ENCODE measurements around the gene MCUB.
"Not testable (repeated sequence)": the region's sequence is repeated elsewhere in the genome, so short reads cannot be mapped to it uniquely, and the experiment has no call there.

The MCUB gene

DNA sequence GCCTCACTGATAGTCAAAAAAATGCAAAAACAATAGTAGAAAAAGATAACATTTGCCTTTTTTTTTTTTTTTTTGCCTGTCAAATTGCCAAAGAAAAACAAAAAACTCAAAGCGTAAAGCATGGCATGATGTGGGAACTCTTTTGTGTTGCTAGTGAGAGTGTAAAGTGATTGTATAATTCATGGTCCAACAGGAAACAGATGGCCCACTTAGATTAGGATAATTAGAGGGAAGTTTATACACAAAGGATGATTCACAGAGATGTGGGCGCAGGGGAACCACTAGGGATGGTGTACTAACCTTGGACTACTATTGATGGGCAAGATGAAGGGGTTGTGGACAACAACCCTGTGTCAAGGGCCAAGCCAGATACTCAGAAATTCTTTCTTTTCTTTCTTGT lies 16.4 kb downstream of the MCUB start:
- no peak for DNase-seq (ENCODE audit: low read depth)
- no peak overlapping the region for H3K4me3 ChIP-seq (ENCODE audit: control insufficient read depth, low read depth, low read length)
- TF ChIP-seq, protein P1, sequence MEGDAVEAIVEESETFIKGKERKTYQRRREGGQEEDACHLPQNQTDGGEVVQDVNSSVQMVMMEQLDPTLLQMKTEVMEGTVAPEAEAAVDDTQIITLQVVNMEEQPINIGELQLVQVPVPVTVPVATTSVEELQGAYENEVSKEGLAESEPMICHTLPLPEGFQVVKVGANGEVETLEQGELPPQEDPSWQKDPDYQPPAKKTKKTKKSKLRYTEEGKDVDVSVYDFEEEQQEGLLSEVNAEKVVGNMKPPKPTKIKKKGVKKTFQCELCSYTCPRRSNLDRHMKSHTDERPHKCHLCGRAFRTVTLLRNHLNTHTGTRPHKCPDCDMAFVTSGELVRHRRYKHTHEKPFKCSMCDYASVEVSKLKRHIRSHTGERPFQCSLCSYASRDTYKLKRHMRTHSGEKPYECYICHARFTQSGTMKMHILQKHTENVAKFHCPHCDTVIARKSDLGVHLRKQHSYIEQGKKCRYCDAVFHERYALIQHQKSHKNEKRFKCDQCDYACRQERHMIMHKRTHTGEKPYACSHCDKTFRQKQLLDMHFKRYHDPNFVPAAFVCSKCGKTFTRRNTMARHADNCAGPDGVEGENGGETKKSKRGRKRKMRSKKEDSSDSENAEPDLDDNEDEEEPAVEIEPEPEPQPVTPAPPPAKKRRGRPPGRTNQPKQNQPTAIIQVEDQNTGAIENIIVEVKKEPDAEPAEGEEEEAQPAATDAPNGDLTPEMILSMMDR (IDR thresholded peaks at IDR 0.05; ENCODE audit: control insufficient read depth, insufficient read depth, low read depth, low read length, missing control alignments): no peak

DNA sequence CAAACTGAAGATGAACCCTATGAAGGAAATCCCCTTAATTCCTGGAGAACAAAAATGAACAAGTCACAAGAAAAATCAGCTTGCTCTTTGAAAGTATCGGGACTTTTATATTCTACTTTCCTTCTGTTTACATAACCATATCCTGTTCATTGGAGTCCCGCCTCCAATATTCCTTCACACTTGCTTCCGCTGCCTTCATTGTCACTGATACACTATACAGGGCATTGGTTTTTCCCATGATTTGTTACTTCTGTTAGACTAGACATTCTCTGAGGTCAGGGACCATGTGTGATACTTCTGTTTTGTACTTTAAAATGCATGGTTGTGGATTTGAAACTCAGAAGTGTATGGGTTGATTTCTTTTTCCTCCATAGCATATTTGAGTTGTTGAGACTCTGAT lies 18.8 kb downstream of the MCUB start:
- DNase-seq (ENCODE audit: low read depth): no peak
- TF ChIP-seq, protein P1 (IDR thresholded peaks at IDR 0.05; ENCODE audit: control insufficient read depth, insufficient read depth, low read depth, low read length, missing control alignments): no peak
- no peak overlapping the region for H3K4me3 ChIP-seq (ENCODE audit: control insufficient read depth, low read depth, low read length)

DNA sequence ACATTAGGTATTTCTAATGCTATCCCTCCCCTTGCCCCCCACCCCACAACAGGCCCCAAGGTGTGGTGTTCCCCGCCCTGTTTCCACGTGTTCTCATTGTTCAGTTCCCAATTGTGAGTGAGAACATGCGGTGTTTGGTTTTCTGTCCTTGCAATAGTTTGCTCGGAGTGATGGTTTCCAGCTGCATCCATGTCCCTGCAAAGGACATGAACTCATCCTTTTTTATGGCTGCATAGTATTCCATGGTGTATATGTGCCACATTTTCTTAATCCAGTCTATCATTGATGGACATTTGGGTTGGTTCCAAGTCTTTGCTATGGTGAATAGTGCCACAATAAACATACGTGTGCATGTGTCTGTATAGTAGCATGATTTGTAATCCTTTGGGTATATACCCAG lies 20.0 kb downstream of the MCUB start:
- DNase-seq (ENCODE audit: low read depth); H3K4me3 ChIP-seq (ENCODE audit: control insufficient read depth, low read depth, low read length): not testable (repeated sequence)

DNA sequence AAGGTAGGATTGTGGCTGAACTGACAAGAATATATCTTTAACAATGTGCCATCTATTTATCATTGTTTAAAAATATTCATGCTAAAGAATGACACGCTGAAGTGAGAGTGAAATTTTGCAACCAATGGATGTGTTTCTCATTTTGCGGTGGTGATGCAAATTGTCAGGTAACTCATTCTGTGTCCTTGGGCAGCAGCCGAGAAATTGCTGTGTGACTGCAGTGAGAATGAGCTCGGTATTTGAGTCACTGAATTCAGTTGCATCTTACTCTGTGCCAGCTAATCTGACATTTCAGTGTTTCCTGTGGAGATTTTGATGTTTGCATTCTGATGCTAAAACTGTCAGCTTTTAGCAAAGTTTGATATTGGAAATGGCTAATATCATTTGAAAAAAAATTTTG lies 28.1 kb downstream of the MCUB start:
- no peak for DNase-seq (ENCODE audit: low read depth)
- TF ChIP-seq, protein P1 (IDR thresholded peaks at IDR 0.05; ENCODE audit: control insufficient read depth, insufficient read depth, low read depth, low read length, missing control alignments): no peak
- H3K4me3 ChIP-seq (ENCODE audit: control insufficient read depth, low read depth, low read length): no peak overlapping the region

DNA sequence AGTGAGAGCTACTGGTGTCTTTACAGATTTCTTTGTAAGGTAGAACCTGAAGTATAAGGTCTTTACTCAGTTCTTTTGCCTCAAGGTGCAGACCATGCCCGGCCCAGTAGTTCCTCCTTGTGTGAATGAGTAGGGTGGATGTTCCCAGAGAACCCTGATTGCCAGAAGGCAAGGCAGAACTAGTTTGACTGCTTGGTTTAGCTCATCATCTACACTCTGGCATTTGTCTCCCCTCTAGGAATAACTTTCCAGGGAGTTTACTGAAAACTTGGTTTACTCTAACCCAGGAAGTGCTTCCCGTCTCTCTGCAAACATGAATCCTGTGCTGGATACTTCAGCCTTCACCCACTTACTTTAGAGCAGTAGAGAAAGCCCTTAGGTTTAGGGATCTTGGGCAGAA lies 29.1 kb downstream of the MCUB start:
- TF ChIP-seq, protein P1 (IDR thresholded peaks at IDR 0.05; ENCODE audit: control insufficient read depth, insufficient read depth, low read depth, low read length, missing control alignments): no peak
- no peak overlapping the region for H3K4me3 ChIP-seq (ENCODE audit: control insufficient read depth, low read depth, low read length)
- DNase-seq (ENCODE audit: low read depth): no peak

DNA sequence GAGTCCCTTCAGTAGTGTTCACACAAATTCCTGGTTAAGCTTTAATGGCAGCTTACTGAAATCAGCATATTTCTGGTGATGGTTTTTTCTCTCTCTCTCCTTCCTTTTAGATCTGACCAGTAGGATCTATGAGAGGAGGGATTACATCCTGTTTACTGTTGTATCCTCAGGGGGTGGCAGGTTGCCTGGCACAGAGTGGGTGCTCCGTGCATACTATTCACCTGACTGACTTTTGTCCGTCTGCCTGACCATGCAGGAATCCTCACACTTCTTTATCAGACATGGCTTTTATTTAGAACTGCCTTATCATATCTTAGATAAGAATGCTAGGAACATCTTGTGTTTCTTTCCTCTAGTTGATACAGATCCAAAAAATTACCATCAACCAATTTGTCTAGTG lies 29.6 kb downstream of the MCUB start:
- no peak overlapping the region for H3K4me3 ChIP-seq (ENCODE audit: control insufficient read depth, low read depth, low read length)
- DNase-seq (ENCODE audit: low read depth): no peak
- TF ChIP-seq, protein P1 (IDR thresholded peaks at IDR 0.05; ENCODE audit: control insufficient read depth, insufficient read depth, low read depth, low read length, missing control alignments): no peak

DNA sequence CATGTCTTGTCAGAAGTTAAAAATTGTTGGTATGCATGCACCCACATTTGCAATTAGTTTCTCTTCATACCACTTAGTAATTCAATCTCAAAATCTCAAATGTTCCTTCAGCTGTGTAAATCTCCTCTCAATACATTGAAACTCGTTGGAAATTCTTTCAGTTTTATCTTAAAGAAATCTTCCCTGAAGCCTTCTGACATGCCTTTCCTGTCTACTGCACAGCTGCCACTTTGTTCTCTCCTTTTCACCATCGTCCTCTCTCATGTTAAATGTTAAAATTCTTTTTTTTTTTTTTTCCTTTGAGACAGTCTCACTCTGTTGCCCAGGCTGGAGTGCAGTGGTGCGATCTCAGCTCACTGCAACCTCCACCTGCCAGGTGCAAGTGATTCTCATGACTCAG lies 30.9 kb downstream of the MCUB start:
- TF ChIP-seq, protein P1 (IDR thresholded peaks at IDR 0.05; ENCODE audit: control insufficient read depth, insufficient read depth, low read depth, low read length, missing control alignments): no peak
- no peak for DNase-seq (ENCODE audit: low read depth)
- H3K4me3 ChIP-seq (ENCODE audit: control insufficient read depth, low read depth, low read length): no peak overlapping the region
